ENCODE results near the gene GLYATL3.

DNA sequence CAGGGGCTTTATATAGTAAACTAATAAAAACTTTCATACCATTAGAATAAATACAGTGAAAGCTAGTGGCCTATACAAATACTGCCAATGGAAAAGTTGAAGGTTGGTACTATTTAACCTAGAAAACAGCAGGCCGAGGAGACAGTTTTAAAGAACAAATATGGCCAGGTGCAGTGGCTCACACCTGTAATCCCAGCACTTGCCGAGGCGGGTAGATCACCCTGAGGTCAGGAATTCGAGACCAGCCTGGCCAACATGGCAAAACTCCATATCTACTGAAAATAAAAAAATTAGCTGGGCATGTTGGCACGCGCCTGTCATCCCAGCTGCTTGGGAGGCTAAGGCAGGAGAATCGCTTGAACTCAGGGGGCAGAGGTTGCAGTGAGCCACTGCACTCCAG lies 24.8 kb downstream of the GLYATL3 start:
- TF ChIP-seq, protein P1, sequence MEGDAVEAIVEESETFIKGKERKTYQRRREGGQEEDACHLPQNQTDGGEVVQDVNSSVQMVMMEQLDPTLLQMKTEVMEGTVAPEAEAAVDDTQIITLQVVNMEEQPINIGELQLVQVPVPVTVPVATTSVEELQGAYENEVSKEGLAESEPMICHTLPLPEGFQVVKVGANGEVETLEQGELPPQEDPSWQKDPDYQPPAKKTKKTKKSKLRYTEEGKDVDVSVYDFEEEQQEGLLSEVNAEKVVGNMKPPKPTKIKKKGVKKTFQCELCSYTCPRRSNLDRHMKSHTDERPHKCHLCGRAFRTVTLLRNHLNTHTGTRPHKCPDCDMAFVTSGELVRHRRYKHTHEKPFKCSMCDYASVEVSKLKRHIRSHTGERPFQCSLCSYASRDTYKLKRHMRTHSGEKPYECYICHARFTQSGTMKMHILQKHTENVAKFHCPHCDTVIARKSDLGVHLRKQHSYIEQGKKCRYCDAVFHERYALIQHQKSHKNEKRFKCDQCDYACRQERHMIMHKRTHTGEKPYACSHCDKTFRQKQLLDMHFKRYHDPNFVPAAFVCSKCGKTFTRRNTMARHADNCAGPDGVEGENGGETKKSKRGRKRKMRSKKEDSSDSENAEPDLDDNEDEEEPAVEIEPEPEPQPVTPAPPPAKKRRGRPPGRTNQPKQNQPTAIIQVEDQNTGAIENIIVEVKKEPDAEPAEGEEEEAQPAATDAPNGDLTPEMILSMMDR (optimal IDR thresholded peaks at IDR 0.05 in 1 of 3, IDR thresholded peaks at IDR 0.05 in 1 of 3, conservative IDR thresholded peaks at IDR 0.05 in 1 of 3; ENCODE audit: extremely low read depth in 1 of 3, insufficient read depth in 2 of 3, low read length in 3 of 3), result no peak
- TF ChIP-seq EZH2 (IDR thresholded peaks at IDR 0.05; ENCODE audit: low read length), result no peak

All from keratinocyte (primary cell).